ENCODE results near the gene RIT2.

GRCh38 chr18:42743373-42744138, 371.9 kb downstream of the RIT2 start:
- TF ChIP-seq POLR2A (IDR thresholded peaks at IDR 0.05; ENCODE audit: low read depth) (no peak), CTCF (IDR thresholded peaks at IDR 0.05) (no peak)

Measured in esophagus muscularis mucosa (tissue), 3 donors.